ENCODE results near the gene OLFML1. TPM values are rescaled to one million over a fixed set of nuclear protein-coding genes. Genes with fewer than 3 reads are reported as not detected.

Gene OLFML1
- total RNA-seq, 1 experiment from 2014 or later = not detected

DNA sequence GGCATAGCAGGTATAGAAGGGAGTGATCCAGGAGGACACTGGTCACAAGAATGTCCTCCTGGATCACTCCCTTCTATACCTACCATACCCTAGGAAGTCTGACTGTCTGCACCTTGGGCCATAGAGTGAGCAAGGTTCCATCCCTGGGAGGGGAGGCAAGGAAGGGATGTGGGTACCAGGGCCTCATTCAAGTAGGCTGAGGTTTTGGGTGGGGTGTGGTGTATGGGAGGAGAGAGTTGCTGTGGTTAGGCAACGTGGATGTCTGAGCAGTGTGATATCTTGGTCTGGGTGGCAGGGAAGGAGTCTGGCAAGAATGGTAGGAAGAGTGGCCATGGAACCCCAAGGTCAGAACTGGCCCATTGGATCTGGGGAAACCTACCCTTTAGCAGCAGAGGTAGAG, 41.7 kb downstream of the OLFML1 start (continued):
- no peak for TF ChIP-seq ZNF532 (CRISPR knock-in tag; IDR thresholded peaks at IDR 0.05; ENCODE audit: borderline replicate concordance)

DNA sequence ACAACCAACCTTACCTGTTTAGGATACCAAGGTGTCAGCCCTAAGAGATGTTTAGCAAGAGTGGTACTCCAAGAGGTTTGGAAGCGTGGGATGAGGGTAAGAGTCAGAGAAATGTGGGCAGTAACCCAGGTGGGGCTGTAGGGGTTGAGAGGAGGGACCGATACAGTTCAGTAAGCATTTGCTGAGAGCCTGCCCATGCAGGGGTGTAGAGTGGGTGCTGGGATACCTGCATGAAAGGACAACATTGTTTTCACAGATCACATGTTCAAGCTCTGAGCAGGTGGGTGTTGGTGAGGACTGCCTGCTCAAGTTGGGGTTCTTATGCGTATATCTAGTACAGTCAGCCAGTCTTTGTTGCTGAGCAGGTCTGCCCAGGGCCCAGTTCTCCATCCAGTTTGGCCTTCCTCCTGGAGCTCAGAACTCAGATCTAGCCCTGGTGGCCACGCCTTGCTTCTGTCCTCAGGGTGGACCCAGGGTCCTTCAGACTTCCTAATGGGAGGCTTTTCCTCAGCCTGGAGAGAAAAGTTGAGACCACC, 43.3 kb downstream of the OLFML1 start:
- CTCF ChIA-PET = no interaction called here
- POLR2A ChIA-PET = no interaction called here
- H3K27me3 Mint-ChIP-seq (ENCODE audit: low read depth) = no peaks in the 10 kb centered on the region; the same call in 1 of the 2 replicates

DNA sequence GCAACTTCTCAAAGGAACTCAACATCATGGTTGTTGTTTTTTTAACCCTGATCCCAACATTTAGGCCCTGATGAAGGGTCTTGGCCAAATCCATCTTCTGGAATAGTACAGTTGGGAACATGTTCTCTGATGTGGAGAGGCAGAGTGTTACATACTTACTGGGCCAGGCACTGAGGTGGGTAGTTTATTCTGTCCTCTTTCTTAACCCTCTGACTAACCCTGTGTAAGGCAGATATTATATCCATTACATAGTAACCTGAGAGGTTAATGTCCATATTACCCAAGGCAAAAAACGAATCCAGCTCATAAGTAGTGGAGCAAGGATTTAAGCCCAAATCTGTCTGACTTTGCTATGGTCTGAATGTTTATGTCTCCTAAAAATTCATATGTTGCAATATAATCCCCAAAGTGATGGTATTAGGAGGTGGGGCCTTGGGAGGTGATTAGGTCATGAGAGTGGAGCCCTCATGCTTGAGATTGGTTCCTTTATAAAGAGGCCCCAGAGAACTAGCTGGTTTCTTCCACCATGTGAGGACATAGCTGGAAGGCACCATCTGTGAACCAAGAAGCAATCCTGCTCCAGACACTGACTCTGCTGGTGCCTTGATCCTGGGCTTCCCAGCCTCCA, 44.8 kb downstream of the OLFML1 start:
- no peak overlapping the region for H3K27ac Mint-ChIP-seq
- H3K9me3 Mint-ChIP-seq = no peaks in the 10 kb centered on the region
- H3K4me1 Mint-ChIP-seq = peaks cover 6% of the 10 kb centered on the region
- no peaks in the 10 kb centered on the region for H3K36me3 Mint-ChIP-seq
- TF ChIP-seq ZNF671 (CRISPR knock-in tag; IDR thresholded peaks at IDR 0.05) (no peak), NFATC4 (CRISPR knock-in tag; IDR thresholded peaks at IDR 0.05) (no peak), ZNF317 (CRISPR knock-in tag; IDR thresholded peaks at IDR 0.05; ENCODE audit: borderline replicate concordance, low read depth) (no peak)
- TF ChIP-seq, protein P1, sequence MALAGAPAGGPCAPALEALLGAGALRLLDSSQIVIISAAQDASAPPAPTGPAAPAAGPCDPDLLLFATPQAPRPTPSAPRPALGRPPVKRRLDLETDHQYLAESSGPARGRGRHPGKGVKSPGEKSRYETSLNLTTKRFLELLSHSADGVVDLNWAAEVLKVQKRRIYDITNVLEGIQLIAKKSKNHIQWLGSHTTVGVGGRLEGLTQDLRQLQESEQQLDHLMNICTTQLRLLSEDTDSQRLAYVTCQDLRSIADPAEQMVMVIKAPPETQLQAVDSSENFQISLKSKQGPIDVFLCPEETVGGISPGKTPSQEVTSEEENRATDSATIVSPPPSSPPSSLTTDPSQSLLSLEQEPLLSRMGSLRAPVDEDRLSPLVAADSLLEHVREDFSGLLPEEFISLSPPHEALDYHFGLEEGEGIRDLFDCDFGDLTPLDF (CRISPR knock-in tag; IDR thresholded peaks at IDR 0.05) = no peak
- TF ChIP-seq, protein P2, sequence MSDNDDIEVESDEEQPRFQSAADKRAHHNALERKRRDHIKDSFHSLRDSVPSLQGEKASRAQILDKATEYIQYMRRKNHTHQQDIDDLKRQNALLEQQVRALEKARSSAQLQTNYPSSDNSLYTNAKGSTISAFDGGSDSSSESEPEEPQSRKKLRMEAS (CRISPR knock-in tag; IDR thresholded peaks at IDR 0.05) = no peak
- TF ChIP-seq, protein P3, sequence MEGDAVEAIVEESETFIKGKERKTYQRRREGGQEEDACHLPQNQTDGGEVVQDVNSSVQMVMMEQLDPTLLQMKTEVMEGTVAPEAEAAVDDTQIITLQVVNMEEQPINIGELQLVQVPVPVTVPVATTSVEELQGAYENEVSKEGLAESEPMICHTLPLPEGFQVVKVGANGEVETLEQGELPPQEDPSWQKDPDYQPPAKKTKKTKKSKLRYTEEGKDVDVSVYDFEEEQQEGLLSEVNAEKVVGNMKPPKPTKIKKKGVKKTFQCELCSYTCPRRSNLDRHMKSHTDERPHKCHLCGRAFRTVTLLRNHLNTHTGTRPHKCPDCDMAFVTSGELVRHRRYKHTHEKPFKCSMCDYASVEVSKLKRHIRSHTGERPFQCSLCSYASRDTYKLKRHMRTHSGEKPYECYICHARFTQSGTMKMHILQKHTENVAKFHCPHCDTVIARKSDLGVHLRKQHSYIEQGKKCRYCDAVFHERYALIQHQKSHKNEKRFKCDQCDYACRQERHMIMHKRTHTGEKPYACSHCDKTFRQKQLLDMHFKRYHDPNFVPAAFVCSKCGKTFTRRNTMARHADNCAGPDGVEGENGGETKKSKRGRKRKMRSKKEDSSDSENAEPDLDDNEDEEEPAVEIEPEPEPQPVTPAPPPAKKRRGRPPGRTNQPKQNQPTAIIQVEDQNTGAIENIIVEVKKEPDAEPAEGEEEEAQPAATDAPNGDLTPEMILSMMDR (IDR thresholded peaks at IDR 0.05) = no peak
- ChIA-PET POLR2A (no interaction called here), CTCF (interaction anchor here (0.9 to 1.3 kb wide), 2 partner anchors 16 to 127 kb away, joined by 3 to 4 read pairs; partner anchors contain the start of gene PPFIBP2)
- H3K4me3 Mint-ChIP-seq = no peak overlapping the region
- ATAC-seq (no peak), DNase-seq (ENCODE audit: low spot score) (no peak)
- H3K27me3 Mint-ChIP-seq (ENCODE audit: low read depth) = no peaks in the 10 kb centered on the region; the same call in 1 of the 2 replicates

More for the DNA sequence above, 43.3 kb downstream of the OLFML1 start:
- H3K36me3 Mint-ChIP-seq = no peaks in the 10 kb centered on the region
- no peak for ATAC-seq
- H3K27ac Mint-ChIP-seq = no peak overlapping the region
- no peak overlapping the region for H3K4me3 Mint-ChIP-seq
- no peaks in the 10 kb centered on the region for H3K9me3 Mint-ChIP-seq
- no peak for DNase-seq (ENCODE audit: low spot score)
- peaks cover 6% of the 10 kb centered on the region for H3K4me1 Mint-ChIP-seq
- TF ChIP-seq USF2 (CRISPR knock-in tag; IDR thresholded peaks at IDR 0.05) (no peak), ZBTB21 (CRISPR knock-in tag; IDR thresholded peaks at IDR 0.05; ENCODE audit: borderline replicate concordance) (no peak), ZNF425 (CRISPR knock-in tag; conservative IDR thresholded peaks at IDR 0.05) (no peak), MYBL2 (CRISPR knock-in tag; IDR thresholded peaks at IDR 0.05) (no peak), ZMAT4 (CRISPR knock-in tag; IDR thresholded peaks at IDR 0.05) (no peak), FOXJ3 (CRISPR knock-in tag; IDR thresholded peaks at IDR 0.05; ENCODE audit: borderline replicate concordance) (no peak)
